T-helper 17 cell (primary cell): ENCODE measurements around the gene IQCF5. TPM values are rescaled to one million over a fixed set of nuclear protein-coding genes. Genes with fewer than 3 reads are reported as not detected.
"Not testable (repeated sequence)": the region's sequence is repeated elsewhere in the genome, so short reads cannot be mapped to it uniquely, and the experiment has no call there.

Experiments used
- ATAC-seq: fragments of 150-1000 bp; cut with Tn5 transposase; 2 replicates; pipeline ENCODE4 v1.10.0; 2021; ENCODE audit warnings: mild to moderate bottlenecking, moderate library complexity
- DNase-seq, 3 donors: peaks; one replicate each; pipeline versions ENCODE4 v3.0.0 to v3.0.0-alpha.2; 2020 to 2021
- H3K9me3 ChIP-seq: one replicate; pipeline ENCODE4 v1.7.0; 2013; ENCODE audit warnings: low read length, mild to moderate bottlenecking; ENCODE audit not compliant: control insufficient read depth, poor library complexity, severe bottlenecking
- H3K27ac Mint-ChIP-seq: one replicate; pipeline ENCODE4 v1.8.0; 2022; ENCODE audit warnings: mild to moderate bottlenecking, moderate library complexity, mixed read lengths
- H3K27me3 Mint-ChIP-seq: one replicate; pipeline ENCODE4 v1.8.0; 2022; ENCODE audit warnings: mixed read lengths
- H3K36me3 Mint-ChIP-seq: one replicate; pipeline ENCODE4 v1.8.0; 2022; ENCODE audit warnings: low read depth, mixed read lengths
- H3K4me1 Mint-ChIP-seq: one replicate; pipeline ENCODE4 v1.8.0; 2022; ENCODE audit warnings: mild to moderate bottlenecking, mixed read lengths
- H3K4me3 Mint-ChIP-seq: one replicate; pipeline ENCODE4 v1.8.0; 2022; ENCODE audit warnings: mild to moderate bottlenecking, moderate library complexity, mixed read lengths
- total RNA-seq, 4 donors: library from RNA in 2 of 4; stranded (reverse) in 2 of 4; gene quantifications; one replicate each; pipeline ENCODE4 v1.2.3 and lab custom pipeline; 2022 to 2026

IQCF5 gene
- total RNA-seq (not detected), total RNA-seq (lab: John Stamatoyannopoulos, UW) (0 reads per million in 2 donors)

- ATAC-seq: no peak
- Mint-ChIP-seq H3K4me1 (peaks cover 7% of the 10 kb centered on the region), H3K27me3 (peaks cover 52% of the 10 kb centered on the region), H3K4me3 (no peak within 1 kb of the TSS), H3K36me3 (no peaks in the 10 kb centered on the region), H3K27ac (no peak within 1 kb of the TSS)
- H3K9me3 ChIP-seq: no peaks in the 10 kb centered on the region
- DNase-seq: no peak
Measured at GRCh38 chr3:51875501-51875900, at the start of gene IQCF5. TSS of gene IQCF5 (minus strand) at chr3:51875601. CDS start at chr3:51875531, 70 bp downstream.

GRCh38 chr3:51921081-51921578, 45.7 kb upstream of the IQCF5 start:
- no peak for ATAC-seq

GRCh38 chr3:51916418-51916817, 41.0 kb upstream of the IQCF5 start:
- H3K4me3 Mint-ChIP-seq: no peak overlapping the region
- DNase-seq: no peak
- no peak overlapping the region for H3K27ac Mint-ChIP-seq
- H3K36me3 Mint-ChIP-seq: peaks cover 2% of the 10 kb centered on the region
- no peaks in the 10 kb centered on the region for H3K4me1 Mint-ChIP-seq
- peaks cover 11% of the 10 kb centered on the region for H3K27me3 Mint-ChIP-seq
- ATAC-seq: no peak
- H3K9me3 ChIP-seq: no peaks in the 10 kb centered on the region

More at GRCh38 chr3:51921081-51921578, 45.7 kb upstream of the IQCF5 start:
- H3K36me3 Mint-ChIP-seq: peaks cover 9% of the 10 kb centered on the region
- H3K4me1 Mint-ChIP-seq: peaks cover 3% of the 10 kb centered on the region
- peak overlapping the region; percentile 39 for H3K27ac Mint-ChIP-seq
- H3K4me3 Mint-ChIP-seq: no peak overlapping the region
- no peak for DNase-seq
- peaks cover 11% of the 10 kb centered on the region for H3K27me3 Mint-ChIP-seq
- no peaks in the 10 kb centered on the region for H3K9me3 ChIP-seq

GRCh38 chr3:51908026-51908425, 32.6 kb upstream of the IQCF5 start:
- Mint-ChIP-seq H3K4me3 (no peak overlapping the region), H3K27ac (no peak overlapping the region), H3K27me3 (peaks cover 5% of the 10 kb centered on the region), H3K36me3 (no peaks in the 10 kb centered on the region), H3K4me1 (no peaks in the 10 kb centered on the region)
- ATAC-seq: no peak
- DNase-seq: no peak
- no peaks in the 10 kb centered on the region for H3K9me3 ChIP-seq

GRCh38 chr3:51904034-51904823, 28.8 kb upstream of the IQCF5 start:
- H3K4me1 Mint-ChIP-seq: no peaks in the 10 kb centered on the region
- H3K27ac Mint-ChIP-seq: no peak overlapping the region
- peaks cover 23% of the 10 kb centered on the region for H3K27me3 Mint-ChIP-seq
- no peaks in the 10 kb centered on the region for H3K36me3 Mint-ChIP-seq
- DNase-seq: no peak
- no peak for ATAC-seq
- H3K9me3 ChIP-seq: no peaks in the 10 kb centered on the region
- H3K4me3 Mint-ChIP-seq: no peak overlapping the region

GRCh38 chr3:51902361-51902760, 27.0 kb upstream of the IQCF5 start:
- peaks cover 40% of the 10 kb centered on the region for H3K27me3 Mint-ChIP-seq
- DNase-seq, H3K36me3 Mint-ChIP-seq, ATAC-seq, H3K9me3 ChIP-seq, H3K4me3 Mint-ChIP-seq, H3K4me1 Mint-ChIP-seq, H3K27ac Mint-ChIP-seq: not testable (repeated sequence)

GRCh38 chr3:51900043-51900442, 24.6 kb upstream of the IQCF5 start:
- H3K9me3 ChIP-seq, H3K4me3 Mint-ChIP-seq, H3K27ac Mint-ChIP-seq, DNase-seq, ATAC-seq, H3K4me1 Mint-ChIP-seq: not testable (repeated sequence)
- peaks cover 57% of the 10 kb centered on the region for H3K27me3 Mint-ChIP-seq
- H3K36me3 Mint-ChIP-seq: peaks cover 11% of the 10 kb centered on the region

- no peak for DNase-seq
- H3K27me3 Mint-ChIP-seq: peaks cover 65% of the 10 kb centered on the region
- peaks cover 2% of the 10 kb centered on the region for H3K4me1 Mint-ChIP-seq
- no peaks in the 10 kb centered on the region for H3K9me3 ChIP-seq
- H3K36me3 Mint-ChIP-seq: peaks cover 11% of the 10 kb centered on the region
- H3K27ac Mint-ChIP-seq: no peak overlapping the region
- no peak overlapping the region for H3K4me3 Mint-ChIP-seq
- no peak for ATAC-seq
Measured at GRCh38 chr3:51897391-51897790, 22.0 kb upstream of the IQCF5 start.

- Mint-ChIP-seq H3K27ac (no peak overlapping the region), H3K4me3 (no peak overlapping the region), H3K27me3 (peaks cover 72% of the 10 kb centered on the region), H3K4me1 (peaks cover 8% of the 10 kb centered on the region), H3K36me3 (peaks cover 15% of the 10 kb centered on the region)
- H3K9me3 ChIP-seq: no peaks in the 10 kb centered on the region
- DNase-seq (no peak), ATAC-seq (no peak)
Measured at GRCh38 chr3:51896607-51897305, 21.4 kb upstream of the IQCF5 start.

GRCh38 chr3:51894939-51895338, 19.5 kb upstream of the IQCF5 start:
- no peak overlapping the region for H3K4me3 Mint-ChIP-seq
- H3K9me3 ChIP-seq: no peaks in the 10 kb centered on the region
- H3K27ac Mint-ChIP-seq: no peak overlapping the region
- H3K27me3 Mint-ChIP-seq: peaks cover 64% of the 10 kb centered on the region
- DNase-seq (no peak), ATAC-seq (no peak)
- peaks cover 13% of the 10 kb centered on the region for H3K4me1 Mint-ChIP-seq
- peaks cover 15% of the 10 kb centered on the region for H3K36me3 Mint-ChIP-seq

GRCh38 chr3:51894391-51894790, 19.0 kb upstream of the IQCF5 start:
- no peak for ATAC-seq
- no peak overlapping the region for H3K27ac Mint-ChIP-seq
- peaks cover 13% of the 10 kb centered on the region for H3K4me1 Mint-ChIP-seq
- DNase-seq: no peak
- peaks cover 62% of the 10 kb centered on the region for H3K27me3 Mint-ChIP-seq
- H3K36me3 Mint-ChIP-seq: peaks cover 15% of the 10 kb centered on the region
- H3K9me3 ChIP-seq: no peaks in the 10 kb centered on the region
- no peak overlapping the region for H3K4me3 Mint-ChIP-seq

GRCh38 chr3:51891242-51892039, 16.0 kb upstream of the IQCF5 start:
- DNase-seq (no peak), ATAC-seq (no peak)
- H3K27me3 Mint-ChIP-seq: peaks cover 40% of the 10 kb centered on the region
- no peak overlapping the region for H3K27ac Mint-ChIP-seq
- peaks cover 11% of the 10 kb centered on the region for H3K4me1 Mint-ChIP-seq
- H3K4me3 Mint-ChIP-seq: peak overlapping the region; percentile 33
- peaks cover 6% of the 10 kb centered on the region for H3K36me3 Mint-ChIP-seq
- H3K9me3 ChIP-seq: no peaks in the 10 kb centered on the region
